IMR-90 (cell line): ENCODE results near the gene NAB1. TPM values are rescaled to one million over a fixed set of nuclear protein-coding genes. Genes with fewer than 3 reads are reported as not detected.

Source experiments
- ATAC-seq: fragments of 200-7000 bp; cut with Tn5 transposase; 2 replicates; pipeline ENCODE4 v1.9.1; 2020; ENCODE audit warnings: low read depth, mild to moderate bottlenecking, moderate library complexity
- BruUV-seq: library from RNA; stranded (reverse); fragments of 400-500 nt; replicated peaks from 2 replicates; lab custom pipeline; 2021; lab: Mats Ljungman, UMichigan
- CTCF ChIA-PET: fragments of 300-600 bp; formaldehyde crosslinking; extraction: SDS; loops from one replicate; lab custom pipeline; 2021; ENCODE audit warnings: antibody characterized with exemption; lab: Yijun Ruan, JAX
- POLR2A ChIA-PET: fragments of 300-600 bp; sonication (Branson Sonifier 250); formaldehyde crosslinking; loops from one replicate; lab custom pipeline; 2022; ENCODE audit warnings: antibody characterized with exemption; ENCODE audit not compliant: unreplicated experiment; lab: Charles Lee
- DNase-seq: peaks from one replicate; pipeline ENCODE4 v3.0.0; 2013
- H2AFZ ChIP-seq: replicated peaks from 2 replicates; pipeline ENCODE3; 2013; ENCODE audit warnings: low read length, mild to moderate bottlenecking; ENCODE audit not compliant: poor library complexity
- H2AK5ac ChIP-seq: 2 replicates; pipeline ENCODE4 v1.6.1; 2013; ENCODE audit warnings: low read depth, low read length, inconsistent platforms
- H2AK9ac ChIP-seq: replicated peaks from 2 replicates; pipeline ENCODE3; 2013; ENCODE audit warnings: mild to moderate bottlenecking, low read depth, low read length, moderate library complexity; ENCODE audit not compliant: poor library complexity
- H2BK120ac ChIP-seq: 2 replicates; pipeline ENCODE4 v1.6.1; 2013; ENCODE audit warnings: low read depth, low read length, inconsistent platforms
- H2BK15ac ChIP-seq: 3 replicates; pipeline ENCODE4 v1.6.1; 2013; ENCODE audit warnings: low read depth, low read length, inconsistent platforms
- H2BK20ac ChIP-seq: 2 replicates; pipeline ENCODE4 v1.6.1; 2013; ENCODE audit warnings: low read depth, mild to moderate bottlenecking, inconsistent platforms, low read length, moderate library complexity
- H2BK5ac ChIP-seq: 2 replicates; pipeline ENCODE4 v1.6.1; 2013; ENCODE audit warnings: mild to moderate bottlenecking, low read depth, low read length, inconsistent platforms; ENCODE audit not compliant: poor library complexity, severe bottlenecking
- H3K14ac ChIP-seq: replicated peaks from 2 replicates; pipeline ENCODE4 v1.6.1; 2013; ENCODE audit warnings: low read depth, low read length, inconsistent platforms
- H3K18ac ChIP-seq: 2 replicates; pipeline ENCODE4 v1.6.1; 2013; ENCODE audit warnings: low read depth, low read length, control low read depth
- H3K23ac ChIP-seq: 2 replicates; pipeline ENCODE4 v1.6.1; 2013; ENCODE audit warnings: low read depth, low read length, inconsistent platforms
- H3K27ac ChIP-seq: 2 replicates; pipeline ENCODE4 v1.5.1; 2013; ENCODE audit warnings: mild to moderate bottlenecking, control low read depth, low read length; ENCODE audit not compliant: insufficient read depth
- H3K27me3 ChIP-seq: 2 replicates; pipeline ENCODE4 v1.6.1; 2013; ENCODE audit warnings: low read length; ENCODE audit not compliant: control insufficient read depth, insufficient read depth
- H3K36me3 ChIP-seq: 2 replicates; pipeline ENCODE4 v1.6.1; 2013; ENCODE audit warnings: low read length, mixed read lengths; ENCODE audit not compliant: control insufficient read depth, insufficient read depth
- H3K4ac ChIP-seq: 2 replicates; pipeline ENCODE4 v1.6.1; 2013; ENCODE audit warnings: low read depth, low read length, inconsistent platforms
- H3K4me1 ChIP-seq: 2 replicates; pipeline ENCODE4 v1.6.1; 2013; ENCODE audit warnings: low read length, mixed read lengths; ENCODE audit not compliant: control insufficient read depth, insufficient read depth
- H3K4me2 ChIP-seq: 2 replicates; pipeline ENCODE4 v1.6.1; 2013; ENCODE audit warnings: low read depth, mild to moderate bottlenecking, control low read depth, low read length, moderate library complexity
- H3K4me3 ChIP-seq: 2 replicates; pipeline ENCODE4 v1.5.1; 2013; ENCODE audit warnings: low read depth, mild to moderate bottlenecking, control low read depth, low read length, moderate library complexity; ENCODE audit not compliant: insufficient read depth
- H3K56ac ChIP-seq: 2 replicates; pipeline ENCODE4 v1.6.1; 2013; ENCODE audit warnings: low read length, inconsistent platforms; ENCODE audit not compliant: insufficient read depth; ENCODE audit errors: extremely low read depth
- H3K79me1 ChIP-seq, 2 experiments: 2 replicates each; pipeline ENCODE4 v1.6.1; 2013; ENCODE audit warnings: low read length in 2 of 2, inconsistent platforms in 1 of 2, low read depth in 1 of 2
- H3K9ac ChIP-seq: 2 replicates; pipeline ENCODE4 v1.6.1; 2013; ENCODE audit warnings: low read depth, low read length, control low read depth
- H3K9me1 ChIP-seq: 2 replicates; pipeline ENCODE4 v1.6.1; 2013; ENCODE audit warnings: low read length, inconsistent platforms; ENCODE audit not compliant: insufficient read depth
- H3K9me3 ChIP-seq: 2 replicates; pipeline ENCODE4 v1.6.1; 2013; ENCODE audit warnings: low read length; ENCODE audit not compliant: control insufficient read depth, insufficient read depth
- H4K20me1 ChIP-seq: 2 replicates; pipeline ENCODE4 v1.6.1; 2013; ENCODE audit warnings: low read length, inconsistent platforms; ENCODE audit not compliant: insufficient read depth
- H4K5ac ChIP-seq: 2 replicates; pipeline ENCODE4 v1.6.1; 2013; ENCODE audit warnings: mild to moderate bottlenecking, low read depth, low read length, control low read depth
- H4K8ac ChIP-seq, 2 experiments: 2 replicates each; pipeline ENCODE4 v1.6.1; 2013; ENCODE audit warnings: low read depth in 2 of 2, low read length in 2 of 2, control low read depth in 1 of 2, inconsistent platforms in 1 of 2
- H4K91ac ChIP-seq: 2 replicates; pipeline ENCODE4 v1.6.1; 2013; ENCODE audit warnings: low read depth, low read length, inconsistent platforms; ENCODE audit not compliant: insufficient read depth
- BHLHE40 ChIP-seq: fragments of 150-350 bp; IDR thresholded peaks from 2 replicates; pipeline ENCODE4 v1.6.1; 2016; ENCODE audit warnings: mild to moderate bottlenecking, low read depth, low read length
- CEBPB ChIP-seq: IDR thresholded peaks from 2 replicates; pipeline ENCODE4 v1.6.1; 2012; ENCODE audit warnings: low read depth, low read length, improper control_type of control experiment
- FOS ChIP-seq: fragments of 150-350 bp; IDR thresholded peaks from 2 replicates; pipeline ENCODE4 v1.6.1; 2016; ENCODE audit warnings: low read depth, low read length
- MXI1 ChIP-seq: IDR thresholded peaks from 2 replicates; pipeline ENCODE4 v1.6.1; 2012; ENCODE audit warnings: low read depth, mild to moderate bottlenecking, low read length, moderate library complexity, borderline replicate concordance
- NFE2L2 ChIP-seq: fragments of 150-350 bp; IDR thresholded peaks from 2 replicates; pipeline ENCODE4 v1.6.1; 2016; ENCODE audit warnings: low read depth, mild to moderate bottlenecking, low read length
- POLR2A ChIP-seq: IDR thresholded peaks from 2 replicates; pipeline ENCODE4 v1.6.1; 2012; ENCODE audit warnings: mild to moderate bottlenecking, low read depth, low read length
- RCOR1 ChIP-seq: IDR thresholded peaks from 2 replicates; pipeline ENCODE4 v1.6.1; 2012; ENCODE audit warnings: mild to moderate bottlenecking, low read length, improper control_type of control experiment; ENCODE audit not compliant: insufficient replicate concordance
- USF2 ChIP-seq: fragments of 150-350 bp; IDR thresholded peaks from 2 replicates; pipeline ENCODE4 v1.6.1; 2017; ENCODE audit warnings: mild to moderate bottlenecking, antibody characterized with exemption, low read length, low read depth
- WGBS, 2 experiments: methylation state at CpG; one replicate each; pipeline versions ENCODE4 v1.1.5 to v1.1.7; 2013; ENCODE audit warnings: missing lambda C conversion rate in 2 of 2; ENCODE audit not compliant: insufficient read length in 1 of 2; ENCODE audit errors: extremely low coverage in 2 of 2; 5-methylcytosine and 5-hydroxymethylcytosine counted together
- dilution Hi-C: fragments of 300-500 bp; cut with HindIII; formaldehyde crosslinking; loops from one replicate; pipeline ENCODE4 v1.14.3; 2018; ENCODE audit warnings: low sequenced_read_pairs; ENCODE audit not compliant: unreplicated experiment
- in situ Hi-C: fragments of 300-500 bp; cut with MboI; formaldehyde crosslinking; loops from 3 replicates; pipeline ENCODE4 v1.14.3; 2019; ENCODE audit warnings: low sequenced_read_pairs, inconsistent platforms, mixed read lengths
- intact Hi-C: fragments of 100-400 bp; cut with micrococcal nuclease; formaldehyde crosslinking; loops from 2 replicates; pipeline ENCODE4 v1.10.0; 2022
- polyA plus RNA-seq, 3 experiments: library from polyadenylated mRNA; depleted of rRNA; stranded (reverse); fragments of >200 nt; gene quantifications; 2 replicates each; pipeline ENCODE4 v1.2.3, GENCODE V29; 2012; ENCODE audit warnings: low replicate concordance in 1 of 3
- total RNA-seq: library from RNA; depleted of rRNA; stranded (reverse); fragments of >200 nt; gene quantifications from 2 replicates; pipeline ENCODE4 v1.2.3, GENCODE V29; 2012

The NAB1 gene
- total and polyA plus RNA-seq, 2 of the 4 experiments (the other 2 are of a cell fraction), result 11.9 to 31.2 TPM

- Histone ChIP-seq H2BK15ac (no peak overlapping the region), H2BK120ac (no peak overlapping the region), H3K9me1 (no peaks in the 10 kb centered on the region), H4K5ac (no peak overlapping the region), H4K20me1 (no peaks in the 10 kb centered on the region), H3K4ac (no peak overlapping the region), H3K79me1 (no peaks in the 10 kb centered on the region; a peak in 1 of 4 replicates), H3K4me3 (no peak overlapping the region), H3K36me3 (peaks cover 2% of the 10 kb centered on the region; the same call in 1 of the 2 replicates), H3K23ac (no peak overlapping the region), H3K9ac (no peak overlapping the region), H3K27ac (no peak overlapping the region), H3K27me3 (no peaks in the 10 kb centered on the region), H4K91ac (no peak overlapping the region), H2AK9ac (no peak overlapping the region), H2BK20ac (no peak overlapping the region), H3K56ac (no peak overlapping the region), H3K4me1 (no peaks in the 10 kb centered on the region; the same call in 1 of the 2 replicates), H3K4me2 (no peak overlapping the region), H4K8ac (no peak overlapping the region), H3K14ac (no peak overlapping the region), H2BK5ac (no peak overlapping the region), H3K9me3 (no peaks in the 10 kb centered on the region), H3K18ac (no peak overlapping the region), H2AK5ac (no peak overlapping the region), H2AFZ (no peak overlapping the region)
- no peak for ATAC-seq
- no peak for TF ChIP-seq CEBPB
- no peak for TF ChIP-seq FOS
- TF ChIP-seq POLR2A, result no peak
- no peak for TF ChIP-seq BHLHE40
- TF ChIP-seq USF2, result no peak
- TF ChIP-seq NFE2L2, result no peak
- no peak for TF ChIP-seq MXI1
- no peak for TF ChIP-seq RCOR1
- WGBS, 2 experiments, result no CpG with 5 or more reads among the region's 2 CpGs
- intact Hi-C loops, result loop anchor here (5.0 kb wide), 1 partner anchor 49 kb away; no protein-coding TSS in a partner anchor
- ChIA-PET POLR2A (no interaction called here), CTCF (no interaction called here)
- in situ Hi-C loops, result no loop called here
- no TSS peak for BruUV-seq
- dilution Hi-C loops, result no loop called here
- DNase-seq, result no peak
Measured at GRCh38 chr2:190693533-190694232, 44.8 kb downstream of the NAB1 start.
